ENCODE results near the gene DIPK1C.

The DIPK1C gene

GRCh38 chr18:74447404-74448152 is 9.5 kb downstream of the DIPK1C start:
- no peak for DNase-seq

- no peak for DNase-seq
Measured at GRCh38 chr18:74446631-74447403, 10.3 kb downstream of the DIPK1C start.

- DNase-seq = no peak
Measured at GRCh38 chr18:74446178-74446577, 10.9 kb downstream of the DIPK1C start.

GRCh38 chr18:74445585-74445984 is 11.5 kb downstream of the DIPK1C start:
- DNase-seq = no peak

GRCh38 chr18:74444104-74444503 is 13.0 kb downstream of the DIPK1C start:
- DNase-seq = no peak

GRCh38 chr18:74440808-74441427 is 16.2 kb downstream of the DIPK1C start:
- DNase-seq = no peak

GRCh38 chr18:74438091-74438490 is 19.0 kb downstream of the DIPK1C start:
- DNase-seq = no peak

GRCh38 chr18:74436158-74436769 is 20.8 kb downstream of the DIPK1C start:
- DNase-seq = no peak

- no peak for DNase-seq
Measured at GRCh38 chr18:74435740-74436139, 21.4 kb downstream of the DIPK1C start.

GRCh38 chr18:74434466-74434865 is 22.6 kb downstream of the DIPK1C start:
- DNase-seq = no peak

GRCh38 chr18:74430806-74431571 is 26.1 kb downstream of the DIPK1C start:
- no peak for DNase-seq

- DNase-seq = no peak
Measured at GRCh38 chr18:74430231-74430630, 26.9 kb downstream of the DIPK1C start.

GRCh38 chr18:74429096-74429495 is 28.0 kb downstream of the DIPK1C start:
- no peak for DNase-seq

GRCh38 chr18:74427442-74428112 is 29.5 kb downstream of the DIPK1C start:
- no peak for DNase-seq

- DNase-seq = no peak
Measured at GRCh38 chr18:74425876-74426275, 31.2 kb downstream of the DIPK1C start.

GRCh38 chr18:74425161-74425560 is 31.9 kb downstream of the DIPK1C start:
- DNase-seq = no peak

GRCh38 chr18:74422541-74422940 is 34.6 kb downstream of the DIPK1C start:
- no peak for DNase-seq

- DNase-seq = no peak
Measured at GRCh38 chr18:74420926-74421325, 36.2 kb downstream of the DIPK1C start.

- DNase-seq = no peak
Measured at GRCh38 chr18:74420481-74420880, 36.6 kb downstream of the DIPK1C start.

GRCh38 chr18:74419761-74420160 is 37.3 kb downstream of the DIPK1C start:
- no peak for DNase-seq

- no peak for DNase-seq
Measured at GRCh38 chr18:74418023-74418422, 39.1 kb downstream of the DIPK1C start.

GRCh38 chr18:74416124-74416523 is 41.0 kb downstream of the DIPK1C start:
- DNase-seq = no peak
